A549 (cell line): ENCODE measurements around the gene MYL4.

Experiments
- CTCF ChIP-seq: fragments of >200 bp; sonication (Bioruptor Twin); formaldehyde crosslinking; IDR thresholded peaks from 3 replicates; pipeline ENCODE4 v1.5.1; 2016
- EHMT2 ChIP-seq: fragments of 200-600 bp; sonication (generic); IDR thresholded peaks from 2 replicates; pipeline ENCODE4 v1.6.1; 2016; ENCODE audit warnings: antibody characterized with exemption, low read depth, mild to moderate bottlenecking, moderate library complexity
- EP300 ChIP-seq, 2 experiments: fragments of >200 bp; sonication (Bioruptor Twin); formaldehyde crosslinking; IDR thresholded peaks; 2 replicates in 1 of 2; 3 replicates in 1 of 2; pipeline ENCODE4 v1.6.1; 2016 to 2017
- GATA3 ChIP-seq: IDR thresholded peaks from 2 replicates; pipeline ENCODE4 v1.6.1; 2012; ENCODE audit warnings: borderline replicate concordance
- HMGXB4 ChIP-seq: fragments of 250-450 bp; sonication (Bioruptor Pico); IDR thresholded peaks from 2 replicates; pipeline ENCODE4 v1.5.0; 2021; ENCODE audit warnings: mild to moderate bottlenecking, moderate library complexity, borderline replicate concordance
- JUN ChIP-seq, 2 experiments: fragments of >200 bp; sonication (Bioruptor Twin); formaldehyde crosslinking; IDR thresholded peaks; 2 replicates in 1 of 2; 3 replicates in 1 of 2; pipeline ENCODE4 v1.6.1; 2016 to 2017
- KDM1A ChIP-seq: fragments of 200-600 bp; sonication (generic); IDR thresholded peaks from 2 replicates; pipeline ENCODE4 v1.6.1; 2016; ENCODE audit warnings: low read depth, mild to moderate bottlenecking
- KDM5A ChIP-seq: fragments of 200-600 bp; sonication (generic); IDR thresholded peaks from 2 replicates; pipeline ENCODE4 v1.6.1; 2016; ENCODE audit warnings: antibody characterized with exemption, mild to moderate bottlenecking
- PHF8 ChIP-seq: fragments of 200-600 bp; sonication (generic); IDR thresholded peaks from 2 replicates; pipeline ENCODE4 v1.6.1; 2016; ENCODE audit warnings: low read depth, mild to moderate bottlenecking, antibody characterized with exemption, moderate library complexity, borderline replicate concordance
- POLR2AphosphoS2 ChIP-seq: conservative IDR thresholded peaks from 2 replicates; pipeline ENCODE4 v1.6.1; 2012; ENCODE audit warnings: low read length, improper control_type of control experiment, inconsistent platforms
- REST ChIP-seq: fragments of 200-600 bp; sonication (generic); IDR thresholded peaks from 2 replicates; pipeline ENCODE4 v1.6.1; 2016; ENCODE audit warnings: antibody characterized with exemption, mild to moderate bottlenecking, moderate library complexity
- RFX5 ChIP-seq: fragments of 450-650 bp; IDR thresholded peaks from 2 replicates; pipeline ENCODE4 v1.7.1; 2014; ENCODE audit warnings: antibody characterized with exemption, mild to moderate bottlenecking, moderate library complexity
- SMC3 ChIP-seq: fragments of >200 bp; sonication (Bioruptor Twin); formaldehyde crosslinking; IDR thresholded peaks from 3 replicates; pipeline ENCODE4 v1.6.1; 2018; ENCODE audit warnings: inconsistent platforms
- SREBF2 ChIP-seq: fragments of 450-650 bp; IDR thresholded peaks from 2 replicates; pipeline ENCODE4 v1.6.1; 2014; ENCODE audit warnings: mild to moderate bottlenecking, moderate library complexity

- TF ChIP-seq CTCF (no peak), RFX5 (no peak), PHF8 (no peak), SREBF2 (no peak), JUN (IDR thresholded peaks at IDR 0.05) (no peak), HMGXB4 (CRISPR knock-in tag) (no peak), EP300 (IDR thresholded peaks at IDR 0.05) (no peak), REST (no peak), EHMT2 (no peak), SMC3 (no peak), KDM5A (no peak), KDM1A (no peak), GATA3 (no peak), POLR2AphosphoS2 (no peak)
These were observed 9.4 kb upstream of the MYL4 start for GRCh38 chr17:47199627-47200324.
